Effector memory CD4-positive, alpha-beta T cell (primary cell): Measurements from ENCODE around the gene GLT8D2.
A peak's percentile ranks its signal among the peaks of the same experiment; 100 is the strongest.

Experiments
- DNase-seq, 3 donors: peaks; one replicate each; pipeline ENCODE4 v3.0.0-alpha.2; 2020
- H3K27ac ChIP-seq: 2 replicates; pipeline ENCODE4 v1.7.0; 2013; ENCODE audit warnings: mild to moderate bottlenecking, low read length, moderate library complexity; ENCODE audit not compliant: insufficient read depth, poor library complexity, severe bottlenecking
- H3K27me3 ChIP-seq: replicated peaks from 2 replicates; pipeline ENCODE4 v1.7.0; 2013; ENCODE audit warnings: mild to moderate bottlenecking, low read length; ENCODE audit not compliant: insufficient read depth, control insufficient read depth, poor library complexity, severe bottlenecking
- H3K36me3 ChIP-seq: 2 replicates; pipeline ENCODE4 v1.7.0; 2013; ENCODE audit warnings: mild to moderate bottlenecking, low read length, moderate library complexity; ENCODE audit not compliant: control insufficient read depth, insufficient read depth
- H3K4me1 ChIP-seq: 2 replicates; pipeline ENCODE4 v1.7.0; 2013; ENCODE audit warnings: low read length, mild to moderate bottlenecking; ENCODE audit not compliant: control insufficient read depth, insufficient read depth, poor library complexity, severe bottlenecking
- H3K4me3 ChIP-seq: 2 replicates; pipeline ENCODE4 v1.7.0; 2013; ENCODE audit warnings: low read length, low read depth, mild to moderate bottlenecking; ENCODE audit not compliant: insufficient read depth, poor library complexity, severe bottlenecking
- H3K9me3 ChIP-seq: 2 replicates; pipeline ENCODE4 v1.7.0; 2013; ENCODE audit warnings: mild to moderate bottlenecking, low read length, moderate library complexity; ENCODE audit not compliant: control insufficient read depth

Gene GLT8D2

DNA sequence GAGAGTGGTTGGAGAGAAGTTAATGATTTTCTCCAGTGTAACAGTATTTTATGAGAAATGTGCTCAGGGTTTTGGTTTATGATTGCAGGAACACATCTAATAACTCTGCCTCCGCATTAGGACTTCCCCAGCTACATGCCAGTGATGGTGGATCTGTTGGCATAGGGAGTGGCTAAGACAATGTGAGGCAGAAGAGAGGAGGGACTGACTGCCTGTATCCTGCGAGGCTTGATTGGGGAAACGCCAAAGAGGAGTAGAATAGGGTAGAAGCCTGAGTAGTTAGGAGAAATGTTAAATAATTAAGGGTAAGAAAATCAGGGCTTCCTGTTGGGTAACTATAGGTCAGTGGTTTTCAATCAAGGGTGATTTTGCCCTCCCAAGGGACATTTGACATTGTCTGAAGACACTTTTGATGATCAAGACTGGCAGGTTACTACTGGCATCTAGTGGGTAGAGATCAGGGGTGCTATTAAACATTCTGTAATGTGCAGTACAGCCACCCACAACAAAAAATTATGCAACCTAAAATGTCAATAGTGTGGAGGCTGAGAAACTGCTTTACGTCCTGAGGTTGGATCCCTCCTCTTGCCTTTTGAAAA is 71.5 kb downstream of the GLT8D2 start:
- no peak overlapping the region for H3K27ac ChIP-seq
- H3K4me3 ChIP-seq: no peak overlapping the region
- peaks cover 51% of the 10 kb centered on the region for H3K36me3 ChIP-seq
- no peaks in the 10 kb centered on the region for H3K4me1 ChIP-seq
- no peak for DNase-seq
- H3K27me3 ChIP-seq: no peaks in the 10 kb centered on the region
- no peaks in the 10 kb centered on the region for H3K9me3 ChIP-seq

DNA sequence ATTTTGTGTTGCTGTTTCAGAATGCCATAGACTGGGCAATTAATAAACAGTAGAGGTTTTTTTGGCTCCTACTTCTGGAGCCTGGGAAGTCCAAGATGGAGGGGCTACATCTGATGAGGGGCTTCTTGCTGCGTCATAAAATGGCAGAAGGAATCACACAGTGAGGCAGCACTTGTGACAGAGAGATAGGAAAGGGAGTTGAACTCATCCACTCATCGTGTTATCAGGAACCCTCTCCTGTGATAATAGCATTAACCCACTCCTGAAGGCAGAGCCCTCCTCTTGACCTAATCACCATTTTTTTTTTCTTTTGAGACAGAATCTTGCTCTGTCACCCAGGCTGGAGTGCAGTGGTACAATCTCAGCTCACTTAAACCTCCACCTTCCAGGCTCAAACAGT is 74.6 kb downstream of the GLT8D2 start:
- DNase-seq: no peak
- H3K4me1 ChIP-seq: no peaks in the 10 kb centered on the region
- H3K36me3 ChIP-seq: peaks cover 28% of the 10 kb centered on the region
- no peak overlapping the region for H3K4me3 ChIP-seq
- no peaks in the 10 kb centered on the region for H3K9me3 ChIP-seq
- H3K27ac ChIP-seq: no peak overlapping the region
- H3K27me3 ChIP-seq: no peaks in the 10 kb centered on the region

DNA sequence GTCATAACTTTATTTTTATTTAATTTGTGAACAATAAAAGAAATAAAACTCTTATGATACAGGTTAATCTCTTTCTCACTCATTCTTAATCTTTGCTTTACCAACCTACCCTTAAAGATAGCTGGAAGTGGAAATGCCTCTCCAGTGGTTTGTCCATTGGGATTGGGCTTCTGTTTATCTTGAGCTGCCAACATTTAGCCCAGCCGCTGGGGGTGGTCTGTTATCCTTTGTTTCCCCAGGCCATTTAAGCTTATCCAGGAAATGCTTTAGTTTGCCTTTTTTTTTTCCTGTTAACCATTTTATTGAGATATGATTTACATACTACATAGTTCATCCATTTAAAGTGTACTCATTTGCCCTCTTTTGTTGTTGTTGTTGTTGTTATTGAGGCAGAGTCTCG is 76.1 kb downstream of the GLT8D2 start:
- Histone ChIP-seq H3K27me3 (no peaks in the 10 kb centered on the region), H3K4me1 (no peaks in the 10 kb centered on the region), H3K36me3 (peaks cover 20% of the 10 kb centered on the region), H3K4me3 (no peak overlapping the region), H3K9me3 (no peaks in the 10 kb centered on the region), H3K27ac (no peak overlapping the region)
- DNase-seq: no peak

DNA sequence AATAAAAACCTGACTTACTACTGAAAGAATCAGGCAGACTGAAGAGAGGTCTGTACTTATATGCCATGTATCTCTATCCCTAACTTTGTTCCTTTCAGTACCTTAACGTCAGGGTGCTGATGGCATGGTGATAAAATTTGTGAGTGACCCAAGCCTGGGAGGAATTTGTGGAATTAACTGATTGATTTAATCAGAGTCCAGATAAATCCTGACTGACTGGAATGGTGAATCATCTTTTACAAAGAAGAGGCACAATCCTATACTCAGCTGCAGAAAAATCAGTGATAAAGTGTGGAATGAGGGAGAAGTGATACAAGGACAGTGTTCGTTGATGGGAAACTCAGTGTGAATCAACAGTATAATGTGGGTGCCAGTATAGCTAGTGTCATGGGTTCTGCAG is 80.6 kb downstream of the GLT8D2 start:
- Histone ChIP-seq H3K4me1 (peaks cover 17% of the 10 kb centered on the region), H3K4me3 (no peak overlapping the region), H3K27me3 (no peaks in the 10 kb centered on the region), H3K9me3 (no peaks in the 10 kb centered on the region), H3K27ac (no peak overlapping the region), H3K36me3 (no peaks in the 10 kb centered on the region)
- no peak for DNase-seq

DNA sequence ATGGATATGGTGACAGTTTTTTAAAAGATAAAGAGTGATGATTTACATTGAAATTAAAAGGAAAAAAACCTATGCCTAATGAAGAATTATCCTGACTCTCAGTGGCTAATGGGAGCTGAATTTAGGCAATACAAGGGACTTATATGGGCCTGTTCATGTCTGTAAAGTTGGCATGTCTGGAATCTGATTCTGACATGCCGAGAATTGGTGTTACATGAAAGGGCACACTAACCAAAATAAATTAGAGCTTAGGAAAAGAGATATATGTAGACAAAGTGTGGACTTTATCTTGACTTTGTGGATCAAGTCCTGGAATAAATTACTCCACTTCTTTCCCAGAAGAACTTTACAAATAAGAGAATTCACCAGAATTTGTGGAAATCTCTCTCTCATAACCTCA is 83.3 kb downstream of the GLT8D2 start:
- DNase-seq: no peak
- Histone ChIP-seq H3K4me1 (peaks cover 19% of the 10 kb centered on the region), H3K36me3 (no peaks in the 10 kb centered on the region), H3K27ac (peak overlapping the region; percentile 86), H3K4me3 (peak overlapping the region; percentile 64), H3K27me3 (no peaks in the 10 kb centered on the region), H3K9me3 (no peaks in the 10 kb centered on the region)

DNA sequence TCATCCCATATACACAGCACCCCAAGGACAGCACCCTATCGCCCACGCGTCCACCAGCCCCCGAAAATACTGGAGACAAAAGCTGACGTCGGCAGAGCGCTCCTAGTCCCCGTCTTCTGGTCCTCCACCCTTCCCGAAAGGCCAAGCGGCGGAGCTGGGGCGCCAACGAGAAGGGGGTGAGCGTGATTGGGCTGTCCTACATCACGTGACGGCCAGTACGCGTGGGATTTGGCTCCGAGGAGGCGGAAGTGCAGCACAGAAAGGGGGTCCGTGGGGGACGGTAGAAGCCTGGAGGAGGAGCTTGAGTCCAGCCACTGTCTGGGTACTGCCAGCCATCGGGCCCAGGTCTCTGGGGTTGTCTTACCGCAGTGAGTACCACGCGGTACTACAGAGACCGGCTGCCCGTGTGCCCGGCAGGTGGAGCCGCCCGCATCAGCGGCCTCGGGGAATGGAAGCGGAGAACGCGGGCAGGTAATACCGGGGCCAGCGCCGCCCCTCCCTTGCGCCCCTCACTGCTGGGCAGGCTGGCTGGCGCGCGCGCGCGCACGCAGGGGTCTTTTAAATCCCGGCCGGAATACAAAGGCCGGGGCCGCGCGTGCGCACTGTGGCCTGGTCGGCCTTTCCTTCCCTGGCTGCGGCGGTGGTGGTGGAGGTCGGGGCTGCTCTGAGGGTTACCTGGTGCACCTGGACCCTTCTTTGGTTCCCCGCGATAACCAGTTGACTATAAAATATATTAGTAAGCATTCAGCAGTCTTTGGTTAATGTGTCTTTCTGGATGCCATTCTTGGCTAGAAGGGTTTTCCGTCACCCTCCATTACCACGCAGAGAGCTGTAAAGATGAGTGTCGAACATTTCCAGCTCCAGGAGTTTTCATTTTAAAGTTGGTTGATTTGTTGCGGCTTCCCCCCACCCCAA is 84.1 kb downstream of the GLT8D2 start, which contains the start of gene TDG:
Gene TDG, plus strand, starts transcription at position 283 of the 915 bp plus-strand sequence. Its CDS starts 166 bp downstream, at position 449.
- Histone ChIP-seq H3K27ac (peak within 1 kb of the TSS; percentile 86), H3K36me3 (no peaks in the 10 kb centered on the region), H3K4me1 (peaks cover 19% of the 10 kb centered on the region), H3K9me3 (no peaks in the 10 kb centered on the region), H3K4me3 (peak within 1 kb of the TSS; percentile 64), H3K27me3 (no peaks in the 10 kb centered on the region)
- DNase-seq: peak; percentile 95 to 97 (median 96)

DNA sequence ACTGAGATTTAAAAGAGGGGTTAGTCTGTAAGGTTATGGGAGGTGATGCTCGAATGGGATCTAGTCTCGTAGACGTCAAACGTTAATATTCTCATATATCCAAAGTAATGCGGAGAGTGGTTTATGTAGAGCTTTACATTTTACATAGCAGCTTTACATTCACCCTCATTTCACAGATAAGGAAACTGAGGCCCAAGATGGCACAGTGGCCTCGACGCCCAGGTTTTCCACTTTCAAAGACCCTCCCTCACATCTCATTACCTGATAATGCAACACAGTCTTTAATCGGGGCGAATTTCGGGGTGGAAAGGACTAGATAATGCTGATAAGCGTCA is 84.8 kb downstream of the GLT8D2 start:
- Histone ChIP-seq H3K27ac (peak overlapping the region; percentile 86), H3K4me3 (peak overlapping the region; percentile 64), H3K36me3 (no peaks in the 10 kb centered on the region), H3K9me3 (no peaks in the 10 kb centered on the region), H3K27me3 (no peaks in the 10 kb centered on the region), H3K4me1 (peaks cover 19% of the 10 kb centered on the region)
- no peak for DNase-seq

DNA sequence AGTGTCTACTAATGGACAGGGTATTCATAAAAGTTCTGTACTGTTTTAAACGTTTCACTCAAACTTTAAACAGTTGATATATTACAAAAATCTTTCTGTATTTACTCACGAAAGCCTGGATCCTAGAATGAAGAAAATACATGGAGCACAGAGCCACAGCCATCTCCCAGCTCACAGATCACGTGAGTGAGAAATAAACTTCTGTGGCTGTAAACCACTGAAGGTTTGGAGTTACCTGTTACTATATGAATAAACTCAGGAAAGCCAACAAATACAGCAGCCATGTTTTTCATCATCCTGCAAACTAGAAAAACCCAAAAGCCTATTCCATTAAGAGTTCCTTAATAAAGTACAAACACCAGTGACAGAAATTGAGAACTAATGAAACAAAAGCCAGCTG is 85.2 kb downstream of the GLT8D2 start:
- peak overlapping the region; percentile 64 for H3K4me3 ChIP-seq
- no peak for DNase-seq
- no peaks in the 10 kb centered on the region for H3K36me3 ChIP-seq
- peaks cover 19% of the 10 kb centered on the region for H3K4me1 ChIP-seq
- H3K27ac ChIP-seq: peak overlapping the region; percentile 86
- no peaks in the 10 kb centered on the region for H3K9me3 ChIP-seq
- no peaks in the 10 kb centered on the region for H3K27me3 ChIP-seq

DNA sequence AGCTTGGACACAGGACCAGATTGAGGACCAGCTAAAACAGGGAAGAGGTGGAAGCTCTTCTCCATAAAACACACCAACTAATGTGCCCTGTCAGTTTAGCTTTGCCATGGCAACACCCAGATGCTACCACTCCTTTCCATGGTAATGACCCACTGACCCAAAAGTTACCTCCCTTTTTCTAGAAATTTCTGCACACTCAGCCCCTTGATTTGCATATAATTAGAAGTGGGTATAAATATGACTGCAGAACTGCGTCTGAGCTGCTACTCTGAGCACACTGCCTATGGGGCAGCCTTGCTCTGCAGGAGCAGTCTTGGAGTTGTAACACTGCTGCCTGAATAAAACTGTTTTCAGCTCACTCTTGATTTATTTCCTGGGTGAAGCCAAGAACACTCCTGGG is 87.5 kb downstream of the GLT8D2 start:
- no peaks in the 10 kb centered on the region for H3K36me3 ChIP-seq
- H3K9me3 ChIP-seq: no peaks in the 10 kb centered on the region
- H3K4me1 ChIP-seq: peaks cover 19% of the 10 kb centered on the region
- no peak for DNase-seq
- H3K27me3 ChIP-seq: no peaks in the 10 kb centered on the region
- no peak overlapping the region for H3K27ac ChIP-seq
- no peak overlapping the region for H3K4me3 ChIP-seq

DNA sequence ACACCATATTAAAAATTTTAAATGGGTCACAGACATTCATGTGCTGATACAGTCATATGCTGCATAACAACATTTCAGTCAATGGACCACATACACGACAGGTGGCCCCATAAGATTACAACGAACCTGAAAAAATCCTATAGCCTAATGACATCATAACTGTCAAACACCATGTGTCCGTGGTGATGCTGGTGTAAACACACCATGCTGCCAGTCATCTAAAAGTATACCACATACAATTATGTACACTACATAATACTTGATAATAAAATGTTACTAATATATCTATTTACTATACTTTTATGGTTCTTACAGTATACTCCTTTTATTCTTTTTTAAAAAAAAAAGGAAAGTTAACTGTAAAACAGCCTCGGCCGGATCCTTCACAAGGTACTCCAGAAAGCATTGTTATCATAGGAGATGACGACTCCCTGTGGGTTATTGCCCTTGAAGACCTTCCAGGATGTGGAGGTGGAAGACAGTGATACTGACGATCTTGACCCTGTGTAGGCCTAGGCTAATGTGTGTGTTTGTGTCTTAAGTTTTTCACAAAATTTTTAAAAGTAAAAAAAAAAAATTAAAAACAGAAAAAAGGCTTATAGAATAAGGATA is 89.3 kb downstream of the GLT8D2 start:
- H3K27ac ChIP-seq: no peak overlapping the region

More for the DNA sequence above, 89.3 kb downstream of the GLT8D2 start:
- no peaks in the 10 kb centered on the region for H3K27me3 ChIP-seq
- no peak overlapping the region for H3K4me3 ChIP-seq
- H3K36me3 ChIP-seq: no peaks in the 10 kb centered on the region
- no peak for DNase-seq
- peaks cover 19% of the 10 kb centered on the region for H3K4me1 ChIP-seq
- H3K9me3 ChIP-seq: no peaks in the 10 kb centered on the region
